Spleen (tissue), 11 donors: Measurements from ENCODE around the gene CTBP1. TPM values are rescaled to one million over a fixed set of nuclear protein-coding genes. Genes with fewer than 3 reads are reported as not detected.
A peak's percentile ranks its signal among the peaks of the same experiment; 100 is the strongest.

ENCODE experiments used
- DNase-seq: peaks from one replicate; pipeline ENCODE4 v3.0.0-alpha.2; 2020
- H3K27ac ChIP-seq, 8 donors: fragments of 200-600 bp; sonication (generic) in 7 of 8; 1 replicate in 4 of 8; 2 replicates in 4 of 8; pipeline versions ENCODE4 v1.5.0 to v1.8.0; 2016 to 2021; ENCODE audit warnings: inconsistent platforms in 4 of 8, mild to moderate bottlenecking in 4 of 8, moderate library complexity in 1 of 8
- H3K27me3 ChIP-seq, 7 donors: fragments of 200-600 bp; sonication (generic) in 6 of 7; replicated peaks in 1 of 7; 1 replicate in 4 of 7; 2 replicates in 3 of 7; pipeline versions ENCODE4 v1.5.0 to v1.8.0; 2016 to 2021; ENCODE audit warnings: inconsistent platforms in 3 of 7, mild to moderate bottlenecking in 1 of 7
- H3K36me3 ChIP-seq, 6 donors: fragments of 200-600 bp; sonication (generic) in 5 of 6; 1 replicate in 4 of 6; 2 replicates in 2 of 6; pipeline versions ENCODE4 v1.5.0 to v1.8.0; 2016 to 2021; ENCODE audit warnings: inconsistent platforms in 2 of 6
- H3K4me1 ChIP-seq, 6 donors: fragments of 200-600 bp; sonication (generic) in 5 of 6; 1 replicate in 3 of 6; 2 replicates in 3 of 6; pipeline versions ENCODE4 v1.5.0 to v1.8.0; 2016 to 2021; ENCODE audit warnings: inconsistent platforms in 3 of 6
- H3K4me3 ChIP-seq, 8 donors: fragments of 200-600 bp; sonication (generic) in 7 of 8; 1 replicate in 4 of 8; 2 replicates in 4 of 8; pipeline versions ENCODE4 v1.5.0 to v1.8.0; 2016 to 2021; ENCODE audit warnings: inconsistent platforms in 4 of 8, mild to moderate bottlenecking in 4 of 8, moderate library complexity in 2 of 8
- H3K9me3 ChIP-seq, 8 donors: fragments of 200-600 bp; sonication (generic) in 7 of 8; 1 replicate in 4 of 8; 2 replicates in 4 of 8; pipeline versions ENCODE4 v1.5.0 to v1.8.0; 2016 to 2021; ENCODE audit warnings: inconsistent platforms in 4 of 8
- CTCF ChIP-seq, 11 experiments: fragments of 200-600 bp in 7 of 11; fragments of 450-650 bp in 4 of 11; sonication (generic) in 4 of 11; IDR thresholded peaks in 8 of 11; conservative IDR thresholded peaks in 3 of 11; 1 replicate in 7 of 11; 2 replicates in 4 of 11; pipeline versions ENCODE4 v1.4.0 to v1.8.0; 2016 to 2021; ENCODE audit warnings: antibody characterized with exemption in 11 of 11, inconsistent platforms in 4 of 11, mild to moderate bottlenecking in 1 of 11
- POLR2A ChIP-seq, 3 donors: fragments of 450-650 bp; IDR thresholded peaks; one replicate each; pipeline ENCODE4 v1.5.1; 2017; ENCODE audit warnings: antibody characterized with exemption in 3 of 3, mild to moderate bottlenecking in 1 of 3
- POLR2AphosphoS5 ChIP-seq, 3 donors: sonication (generic); formaldehyde crosslinking; IDR thresholded peaks; one replicate each; pipeline ENCODE4 v1.5.1; 2017; ENCODE audit warnings: antibody characterized with exemption in 3 of 3
- WGBS, 5 donors: extraction: QIAGEN DNeasy Blood & Tissue Kit in 3 of 5; methylation state at CpG; one replicate each; pipeline versions ENCODE4 v1.1.5 to v1.1.7; 2013 to 2018; 5-methylcytosine and 5-hydroxymethylcytosine counted together
- intact Hi-C: fragments of 100-400 bp; cut with DNase I; formaldehyde crosslinking; loops from one replicate; pipeline ENCODE4 v1.15.0; 2023; ENCODE audit warnings: low total_unique reads
- polyA plus RNA-seq, 3 donors: library from polyadenylated mRNA; stranded (reverse); fragments of 200-250 nt; gene quantifications; one replicate each; pipeline ENCODE4 v1.2.1, GENCODE V29; 2013
- total RNA-seq, 7 donors: library from RNA; depleted of rRNA in 3 of 7; stranded (reverse); fragments of >200 nt in 3 of 7; fragmentation: NEBNext Ultra II Directional in 4 of 7; extraction: Animal tissue kit (Norgen Biotek cat#: 25700) in 4 of 7; gene quantifications; one replicate each; pipeline versions ENCODE4 v1.1.0 to v1.2.1, GENCODE V29; 2016 to 2021
- donor health status: healthy with polysubstance abuse.
- donor health status: DM: no; HTN: no; CAD: no; lungs with moderate emphysema.
- donor health status: DM: no; HTN: no; CAD: no.
- donor health status: Bipolar disorder and iron deficiency.
- donor health status: healthy.
- donor health status: DM: no; HTN: no; CAD: no.
- donor health status: DM: yes; HTN: yes; CAD: no.

The CTBP1 gene
- total and polyA plus RNA-seq, 10 donors = 101 to 226 (median 187) TPM

- peaks cover 0 to 100% (median 74%) of the 10 kb centered on the region in 6 donors for H3K36me3 ChIP-seq
- TF ChIP-seq CTCF (IDR thresholded peaks at IDR 0.05 in 8 of 11, conservative IDR thresholded peaks at IDR 0.05 in 3 of 11) (no peak), POLR2AphosphoS5 (IDR thresholded peaks at IDR 0.05) (peak in 1 of 3 donors; percentile 63)
- H3K9me3 ChIP-seq = no peaks in the 10 kb centered on the region
- peak overlapping the region in 4 of 8 donors; percentile 8 to 76 (median 68) for H3K27ac ChIP-seq
- H3K4me3 ChIP-seq = no peak overlapping the region
- peak; percentile 64 for DNase-seq
- peaks cover 4 to 58% (median 30%) of the 10 kb centered on the region in 6 donors for H3K4me1 ChIP-seq
- intact Hi-C loops = no loop called here
- no peaks in the 10 kb centered on the region for H3K27me3 ChIP-seq
- WGBS, 5 donors = 93 to 96% (median 95%) methylated on average over 24 of the region's 24 CpGs
These were observed 14.1 kb downstream of the CTBP1 start for GRCh38 chr4:1234811-1235292.

GRCh38 chr4:1234309-1234695, 14.6 kb downstream of the CTBP1 start:
- Histone ChIP-seq H3K4me1 (peaks cover 4 to 53% (median 30%) of the 10 kb centered on the region in 6 donors), H3K9me3 (no peaks in the 10 kb centered on the region), H3K27ac (peak overlapping the region in 5 of 8 donors; percentile 60 to 76 (median 74)), H3K36me3 (peaks cover 0 to 100% (median 74%) of the 10 kb centered on the region in 6 donors), H3K27me3 (no peaks in the 10 kb centered on the region), H3K4me3 (no peak overlapping the region)
- DNase-seq = peak; percentile 36
- intact Hi-C loops = no loop called here
- TF ChIP-seq CTCF (IDR thresholded peaks at IDR 0.05 in 8 of 11, conservative IDR thresholded peaks at IDR 0.05 in 3 of 11) (no peak), POLR2AphosphoS5 (IDR thresholded peaks at IDR 0.05) (no peak), POLR2A (IDR thresholded peaks at IDR 0.05) (no peak)
- WGBS, 5 donors = 70 to 87% (median 72%) methylated on average over 8 of the region's 8 CpGs

- DNase-seq = peak; percentile 69
- Histone ChIP-seq H3K4me3 (no peak overlapping the region), H3K36me3 (peaks cover 0 to 100% (median 77%) of the 10 kb centered on the region in 6 donors), H3K27ac (peak overlapping the region in 7 of 8 donors; percentile 9 to 76 (median 62)), H3K4me1 (peaks cover 4 to 47% (median 28%) of the 10 kb centered on the region in 6 donors), H3K27me3 (no peaks in the 10 kb centered on the region), H3K9me3 (no peaks in the 10 kb centered on the region)
- intact Hi-C loops = no loop called here
- TF ChIP-seq POLR2AphosphoS5 (IDR thresholded peaks at IDR 0.05) = peak in 1 of 3 donors; percentile 13
- TF ChIP-seq CTCF (IDR thresholded peaks at IDR 0.05 in 8 of 11, conservative IDR thresholded peaks at IDR 0.05 in 3 of 11) = peak in 6 of 11 experiments; percentile 18 to 44 (median 32)
- no peak for TF ChIP-seq POLR2A (IDR thresholded peaks at IDR 0.05)
- WGBS, 5 donors = 64 to 82% (median 73%) methylated on average over 25 to 29 of the region's 29 CpGs
These were observed 15.2 kb downstream of the CTBP1 start for GRCh38 chr4:1233641-1234308.
